IMR-90 (cell line): ENCODE measurements around the gene FXYD3. TPM values are rescaled to one million over a fixed set of nuclear protein-coding genes. Genes with fewer than 3 reads are reported as not detected.

Experiments used
- ATAC-seq: fragments of 200-7000 bp; cut with Tn5 transposase; 2 replicates; pipeline ENCODE4 v1.9.1; 2020; ENCODE audit warnings: low read depth, mild to moderate bottlenecking, moderate library complexity
- BruUV-seq: library from RNA; stranded (reverse); fragments of 400-500 nt; replicated peaks from 2 replicates; lab custom pipeline; 2021; lab: Mats Ljungman, UMichigan
- CTCF ChIA-PET: fragments of 300-600 bp; formaldehyde crosslinking; extraction: SDS; loops from one replicate; lab custom pipeline; 2021; ENCODE audit warnings: antibody characterized with exemption; lab: Yijun Ruan, JAX
- POLR2A ChIA-PET: fragments of 300-600 bp; sonication (Branson Sonifier 250); formaldehyde crosslinking; loops from one replicate; lab custom pipeline; 2022; ENCODE audit warnings: antibody characterized with exemption; ENCODE audit not compliant: unreplicated experiment; lab: Charles Lee
- DNase-seq: peaks from one replicate; pipeline ENCODE4 v3.0.0; 2013
- H2AFZ ChIP-seq: replicated peaks from 2 replicates; pipeline ENCODE3; 2013; ENCODE audit warnings: low read length, mild to moderate bottlenecking; ENCODE audit not compliant: poor library complexity
- H2AK5ac ChIP-seq: 2 replicates; pipeline ENCODE4 v1.6.1; 2013; ENCODE audit warnings: low read depth, low read length, inconsistent platforms
- H2AK9ac ChIP-seq: replicated peaks from 2 replicates; pipeline ENCODE3; 2013; ENCODE audit warnings: mild to moderate bottlenecking, low read depth, low read length, moderate library complexity; ENCODE audit not compliant: poor library complexity
- H2BK120ac ChIP-seq: 2 replicates; pipeline ENCODE4 v1.6.1; 2013; ENCODE audit warnings: low read depth, low read length, inconsistent platforms
- H2BK15ac ChIP-seq: 3 replicates; pipeline ENCODE4 v1.6.1; 2013; ENCODE audit warnings: low read depth, low read length, inconsistent platforms
- H2BK20ac ChIP-seq: 2 replicates; pipeline ENCODE4 v1.6.1; 2013; ENCODE audit warnings: low read depth, mild to moderate bottlenecking, inconsistent platforms, low read length, moderate library complexity
- H2BK5ac ChIP-seq: 2 replicates; pipeline ENCODE4 v1.6.1; 2013; ENCODE audit warnings: mild to moderate bottlenecking, low read depth, low read length, inconsistent platforms; ENCODE audit not compliant: poor library complexity, severe bottlenecking
- H3K14ac ChIP-seq: replicated peaks from 2 replicates; pipeline ENCODE4 v1.6.1; 2013; ENCODE audit warnings: low read depth, low read length, inconsistent platforms
- H3K18ac ChIP-seq: 2 replicates; pipeline ENCODE4 v1.6.1; 2013; ENCODE audit warnings: low read depth, low read length, control low read depth
- H3K23ac ChIP-seq: 2 replicates; pipeline ENCODE4 v1.6.1; 2013; ENCODE audit warnings: low read depth, low read length, inconsistent platforms
- H3K27ac ChIP-seq: 2 replicates; pipeline ENCODE4 v1.5.1; 2013; ENCODE audit warnings: mild to moderate bottlenecking, control low read depth, low read length; ENCODE audit not compliant: insufficient read depth
- H3K27me3 ChIP-seq: 2 replicates; pipeline ENCODE4 v1.6.1; 2013; ENCODE audit warnings: low read length; ENCODE audit not compliant: control insufficient read depth, insufficient read depth
- H3K36me3 ChIP-seq: 2 replicates; pipeline ENCODE4 v1.6.1; 2013; ENCODE audit warnings: low read length, mixed read lengths; ENCODE audit not compliant: control insufficient read depth, insufficient read depth
- H3K4ac ChIP-seq: 2 replicates; pipeline ENCODE4 v1.6.1; 2013; ENCODE audit warnings: low read depth, low read length, inconsistent platforms
- H3K4me1 ChIP-seq: 2 replicates; pipeline ENCODE4 v1.6.1; 2013; ENCODE audit warnings: low read length, mixed read lengths; ENCODE audit not compliant: control insufficient read depth, insufficient read depth
- H3K4me2 ChIP-seq: 2 replicates; pipeline ENCODE4 v1.6.1; 2013; ENCODE audit warnings: low read depth, mild to moderate bottlenecking, control low read depth, low read length, moderate library complexity
- H3K4me3 ChIP-seq: 2 replicates; pipeline ENCODE4 v1.5.1; 2013; ENCODE audit warnings: low read depth, mild to moderate bottlenecking, control low read depth, low read length, moderate library complexity; ENCODE audit not compliant: insufficient read depth
- H3K56ac ChIP-seq: 2 replicates; pipeline ENCODE4 v1.6.1; 2013; ENCODE audit warnings: low read length, inconsistent platforms; ENCODE audit not compliant: insufficient read depth; ENCODE audit errors: extremely low read depth
- H3K79me1 ChIP-seq, 2 experiments: 2 replicates each; pipeline ENCODE4 v1.6.1; 2013; ENCODE audit warnings: low read length in 2 of 2, inconsistent platforms in 1 of 2, low read depth in 1 of 2
- H3K9ac ChIP-seq: 2 replicates; pipeline ENCODE4 v1.6.1; 2013; ENCODE audit warnings: low read depth, low read length, control low read depth
- H3K9me1 ChIP-seq: 2 replicates; pipeline ENCODE4 v1.6.1; 2013; ENCODE audit warnings: low read length, inconsistent platforms; ENCODE audit not compliant: insufficient read depth
- H3K9me3 ChIP-seq: 2 replicates; pipeline ENCODE4 v1.6.1; 2013; ENCODE audit warnings: low read length; ENCODE audit not compliant: control insufficient read depth, insufficient read depth
- H4K20me1 ChIP-seq: 2 replicates; pipeline ENCODE4 v1.6.1; 2013; ENCODE audit warnings: low read length, inconsistent platforms; ENCODE audit not compliant: insufficient read depth
- H4K5ac ChIP-seq: 2 replicates; pipeline ENCODE4 v1.6.1; 2013; ENCODE audit warnings: mild to moderate bottlenecking, low read depth, low read length, control low read depth
- H4K8ac ChIP-seq, 2 experiments: 2 replicates each; pipeline ENCODE4 v1.6.1; 2013; ENCODE audit warnings: low read depth in 2 of 2, low read length in 2 of 2, control low read depth in 1 of 2, inconsistent platforms in 1 of 2
- H4K91ac ChIP-seq: 2 replicates; pipeline ENCODE4 v1.6.1; 2013; ENCODE audit warnings: low read depth, low read length, inconsistent platforms; ENCODE audit not compliant: insufficient read depth
- CHD1 ChIP-seq: IDR thresholded peaks from 2 replicates; pipeline ENCODE4 v1.6.1; 2012; ENCODE audit warnings: low read depth, low read length, improper control_type of control experiment
- MAFK ChIP-seq: IDR thresholded peaks from 2 replicates; pipeline ENCODE4 v1.6.1; 2012; ENCODE audit warnings: low read depth, low read length, improper control_type of control experiment
- MAZ ChIP-seq: IDR thresholded peaks from 2 replicates; pipeline ENCODE4 v1.6.1; 2012; ENCODE audit warnings: low read depth, mild to moderate bottlenecking, low read length, improper control_type of control experiment, moderate library complexity, borderline replicate concordance
- POLR2A ChIP-seq: IDR thresholded peaks from 2 replicates; pipeline ENCODE4 v1.6.1; 2012; ENCODE audit warnings: mild to moderate bottlenecking, low read depth, low read length
- RFX5 ChIP-seq: IDR thresholded peaks from 2 replicates; pipeline ENCODE4 v1.8.0; 2012; ENCODE audit warnings: low read depth, mild to moderate bottlenecking, low read length, moderate library complexity
- SMC3 ChIP-seq: fragments of 150-350 bp; IDR thresholded peaks from 2 replicates; pipeline ENCODE4 v1.6.1; 2016; ENCODE audit warnings: low read depth, mild to moderate bottlenecking, antibody characterized with exemption, low read length, moderate library complexity
- WGBS, 2 experiments: methylation state at CpG; one replicate each; pipeline versions ENCODE4 v1.1.5 to v1.1.7; 2013; ENCODE audit warnings: missing lambda C conversion rate in 2 of 2; ENCODE audit not compliant: insufficient read length in 1 of 2; ENCODE audit errors: extremely low coverage in 2 of 2; 5-methylcytosine and 5-hydroxymethylcytosine counted together
- dilution Hi-C: fragments of 300-500 bp; cut with HindIII; formaldehyde crosslinking; loops from one replicate; pipeline ENCODE4 v1.14.3; 2018; ENCODE audit warnings: low sequenced_read_pairs; ENCODE audit not compliant: unreplicated experiment
- in situ Hi-C: fragments of 300-500 bp; cut with MboI; formaldehyde crosslinking; loops from 3 replicates; pipeline ENCODE4 v1.14.3; 2019; ENCODE audit warnings: low sequenced_read_pairs, inconsistent platforms, mixed read lengths
- intact Hi-C: fragments of 100-400 bp; cut with micrococcal nuclease; formaldehyde crosslinking; loops from 2 replicates; pipeline ENCODE4 v1.10.0; 2022
- polyA plus RNA-seq, 3 experiments: library from polyadenylated mRNA; depleted of rRNA; stranded (reverse); fragments of >200 nt; gene quantifications; 2 replicates each; pipeline ENCODE4 v1.2.3, GENCODE V29; 2012; ENCODE audit warnings: low replicate concordance in 1 of 3
- total RNA-seq: library from RNA; depleted of rRNA; stranded (reverse); fragments of >200 nt; gene quantifications from 2 replicates; pipeline ENCODE4 v1.2.3, GENCODE V29; 2012

The FXYD3 gene
- total and polyA plus RNA-seq, 2 of the 4 experiments (the other 2 are of a cell fraction) = not detected

- H3K18ac ChIP-seq = no peak overlapping the region
- H3K4ac ChIP-seq = no peak overlapping the region
- TF ChIP-seq SMC3 = no peak
- TF ChIP-seq MAFK = no peak
- TF ChIP-seq MAZ = no peak
- TF ChIP-seq CHD1 = no peak
- no peak for TF ChIP-seq RFX5
- TF ChIP-seq POLR2A = no peak
- no peak overlapping the region for H2BK15ac ChIP-seq
- H2AK9ac ChIP-seq = no peak overlapping the region
- H3K4me3 ChIP-seq = no peak overlapping the region
- peaks cover 4% of the 10 kb centered on the region for H3K4me1 ChIP-seq
- H3K9me3 ChIP-seq = peaks cover 7% of the 10 kb centered on the region
- H3K9ac ChIP-seq = no peak overlapping the region
- WGBS, 2 experiments = 75% methylated on average over 2 of the region's 3 CpGs; no CpG with 5 or more reads in 1 of the 2 experiments
- no peaks in the 10 kb centered on the region for H3K36me3 ChIP-seq
- DNase-seq = no peak
- H3K27ac ChIP-seq = no peak overlapping the region
- H4K8ac ChIP-seq = no peak overlapping the region
- no peaks in the 10 kb centered on the region for H4K20me1 ChIP-seq
- no peaks in the 10 kb centered on the region for H3K9me1 ChIP-seq
- BruUV-seq = no TSS peak
- H2AFZ ChIP-seq = no peak overlapping the region
- H3K27me3 ChIP-seq = peaks cover 3% of the 10 kb centered on the region; the same call in 1 of the 2 replicates
- ChIA-PET POLR2A (no interaction called here), CTCF (interaction anchor here (1.1 kb wide), 1 partner anchor 26 kb away, joined by 3 read pairs; no protein-coding TSS in a partner anchor)
- no peak overlapping the region for H4K5ac ChIP-seq
- no peak overlapping the region for H2BK120ac ChIP-seq
- H2BK5ac ChIP-seq = no peak overlapping the region
- no peak overlapping the region for H2BK20ac ChIP-seq
- H3K4me2 ChIP-seq = no peak overlapping the region
- no peak for ATAC-seq
- intact Hi-C loops = no loop called here
- dilution Hi-C loops = no loop called here
- in situ Hi-C loops = no loop called here
- no peak overlapping the region for H4K91ac ChIP-seq
- H3K79me1 ChIP-seq = no peaks in the 10 kb centered on the region
- H3K14ac ChIP-seq = no peak overlapping the region
- no peak overlapping the region for H2AK5ac ChIP-seq
- no peak overlapping the region for H3K56ac ChIP-seq
- no peak overlapping the region for H3K23ac ChIP-seq
Observed at GRCh38 chr19:35070471-35070870, 45.2 kb upstream of the FXYD3 start.
